Measurements from ENCODE around the gene GLE1. TPM values are rescaled to one million over a fixed set of nuclear protein-coding genes. Genes with fewer than 3 reads are reported as not detected.

The GLE1 gene
- total and polyA plus RNA-seq, 2 donors from 2014 or later, result 15.6 to 22.8 TPM

GRCh38 chr9:128553728-128554127 is 49.2 kb downstream of the GLE1 start:
- peak overlapping the region; percentile 68 to 93 for H3K27ac ChIP-seq (ENCODE audit: low read depth in 2 of 2, low read length in 2 of 2)
- FAIRE-seq (no peak), DNase-seq (peak in 2 of 5 donors; percentile 50 to 75)
- H3K4me3 ChIP-seq (ENCODE audit: low read length in 3 of 3), result peak overlapping the region; percentile 79 to 96 (median 89)
- H3K4me1 ChIP-seq (ENCODE audit: control insufficient read depth in 2 of 3, insufficient read depth in 2 of 3, low read depth in 1 of 3, low read length in 3 of 3), result peaks cover 13 to 36% (median 36%) of the 10 kb centered on the region in 3 donors
- TF ChIP-seq, protein P1, sequence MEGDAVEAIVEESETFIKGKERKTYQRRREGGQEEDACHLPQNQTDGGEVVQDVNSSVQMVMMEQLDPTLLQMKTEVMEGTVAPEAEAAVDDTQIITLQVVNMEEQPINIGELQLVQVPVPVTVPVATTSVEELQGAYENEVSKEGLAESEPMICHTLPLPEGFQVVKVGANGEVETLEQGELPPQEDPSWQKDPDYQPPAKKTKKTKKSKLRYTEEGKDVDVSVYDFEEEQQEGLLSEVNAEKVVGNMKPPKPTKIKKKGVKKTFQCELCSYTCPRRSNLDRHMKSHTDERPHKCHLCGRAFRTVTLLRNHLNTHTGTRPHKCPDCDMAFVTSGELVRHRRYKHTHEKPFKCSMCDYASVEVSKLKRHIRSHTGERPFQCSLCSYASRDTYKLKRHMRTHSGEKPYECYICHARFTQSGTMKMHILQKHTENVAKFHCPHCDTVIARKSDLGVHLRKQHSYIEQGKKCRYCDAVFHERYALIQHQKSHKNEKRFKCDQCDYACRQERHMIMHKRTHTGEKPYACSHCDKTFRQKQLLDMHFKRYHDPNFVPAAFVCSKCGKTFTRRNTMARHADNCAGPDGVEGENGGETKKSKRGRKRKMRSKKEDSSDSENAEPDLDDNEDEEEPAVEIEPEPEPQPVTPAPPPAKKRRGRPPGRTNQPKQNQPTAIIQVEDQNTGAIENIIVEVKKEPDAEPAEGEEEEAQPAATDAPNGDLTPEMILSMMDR (IDR thresholded peaks at IDR 0.05; ENCODE audit: borderline replicate concordance, extremely low read depth, insufficient read depth), result no peak
- no peaks in the 10 kb centered on the region for H3K27me3 ChIP-seq (ENCODE audit: control insufficient read depth, insufficient read depth, low read length)
- no peaks in the 10 kb centered on the region for H3K36me3 ChIP-seq (ENCODE audit: control insufficient read depth in 2 of 3, insufficient read depth in 3 of 3, low read length in 3 of 3)
- intact Hi-C loops (cut with DNase I), result no loop called here
- H3K9me3 ChIP-seq (ENCODE audit: control insufficient read depth in 2 of 3, insufficient read depth in 1 of 3, low read length in 3 of 3), result no peaks in the 10 kb centered on the region
- peak overlapping the region; percentile 74 to 90 (median 86) for H3K9ac ChIP-seq (ENCODE audit: low read length in 3 of 3)

DNA sequence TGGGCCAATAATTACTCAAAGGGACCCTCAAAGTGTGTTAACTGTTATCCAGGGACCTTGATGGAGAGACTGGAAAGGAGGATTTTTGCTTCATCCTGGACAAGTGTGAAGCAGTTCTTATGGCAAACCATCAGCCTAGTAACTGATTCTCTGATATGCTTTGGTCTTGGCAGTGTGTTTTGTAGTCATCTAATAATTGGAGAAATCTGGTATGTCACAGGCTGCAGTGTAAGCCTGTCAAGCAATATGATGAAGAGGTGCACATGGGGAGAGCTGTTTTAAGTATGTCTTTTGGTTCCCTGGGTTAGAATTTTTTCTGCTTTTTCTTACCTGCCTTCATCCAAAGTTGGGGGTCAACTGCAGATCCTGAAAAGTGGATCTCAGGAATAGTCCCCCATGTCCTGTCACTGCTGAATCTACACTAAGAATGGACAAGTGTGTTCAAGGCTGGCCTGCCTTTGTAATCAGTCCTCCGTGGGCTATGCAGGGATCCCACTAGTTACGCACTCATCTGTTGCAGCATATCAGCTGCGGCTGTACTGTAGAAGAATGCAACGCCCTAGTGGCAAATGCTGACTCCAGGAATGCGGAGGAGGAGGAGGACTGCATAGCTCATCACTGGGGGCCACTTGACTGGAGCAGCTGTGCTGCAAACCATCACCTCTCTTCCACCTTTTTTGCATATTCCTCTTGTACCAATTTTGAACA is 49.8 kb downstream of the GLE1 start:
- H3K27ac ChIP-seq (ENCODE audit: low read depth in 2 of 2, low read length in 2 of 2), result peak overlapping the region; percentile 44 to 68
- H3K36me3 ChIP-seq (ENCODE audit: control insufficient read depth in 2 of 3, insufficient read depth in 3 of 3, low read length in 3 of 3), result no peaks in the 10 kb centered on the region
- peak overlapping the region; percentile 50 to 90 (median 74) for H3K9ac ChIP-seq (ENCODE audit: low read length in 3 of 3)
- H3K4me3 ChIP-seq (ENCODE audit: low read length in 3 of 3), result peak overlapping the region; percentile 79 to 96 (median 89)
- H3K27me3 ChIP-seq (ENCODE audit: control insufficient read depth, insufficient read depth, low read length), result no peaks in the 10 kb centered on the region
- peaks cover 13 to 42% (median 41%) of the 10 kb centered on the region in 3 donors for H3K4me1 ChIP-seq (ENCODE audit: control insufficient read depth in 2 of 3, insufficient read depth in 2 of 3, low read depth in 1 of 3, low read length in 3 of 3)
- intact Hi-C loops (cut with DNase I), result no loop called here
- TF ChIP-seq, protein P1 (IDR thresholded peaks at IDR 0.05; ENCODE audit: borderline replicate concordance, extremely low read depth, insufficient read depth), result no peak
- DNase-seq (peak in 4 of 5 donors; percentile 87 to 95 (median 90)), FAIRE-seq (no peak)
- H3K9me3 ChIP-seq (ENCODE audit: control insufficient read depth in 2 of 3, insufficient read depth in 1 of 3, low read length in 3 of 3), result no peaks in the 10 kb centered on the region

- FAIRE-seq (no peak), DNase-seq (peak in 3 of 5 donors; percentile 32 to 89 (median 80))
- peak overlapping the region in 1 of 3 donors; percentile 10 for H3K4me3 ChIP-seq (ENCODE audit: low read length in 3 of 3)
- intact Hi-C loops (cut with DNase I), result no loop called here
- H3K4me1 ChIP-seq (ENCODE audit: control insufficient read depth in 2 of 3, insufficient read depth in 2 of 3, low read depth in 1 of 3, low read length in 3 of 3), result peaks cover 13 to 42% (median 39%) of the 10 kb centered on the region in 3 donors
- peak overlapping the region; percentile 44 to 68 for H3K27ac ChIP-seq (ENCODE audit: low read depth in 2 of 2, low read length in 2 of 2)
- no peaks in the 10 kb centered on the region for H3K27me3 ChIP-seq (ENCODE audit: control insufficient read depth, insufficient read depth, low read length)
- TF ChIP-seq, protein P1 (IDR thresholded peaks at IDR 0.05; ENCODE audit: borderline replicate concordance, extremely low read depth, insufficient read depth), result no peak
- H3K9me3 ChIP-seq (ENCODE audit: control insufficient read depth in 2 of 3, insufficient read depth in 1 of 3, low read length in 3 of 3), result no peaks in the 10 kb centered on the region
- H3K9ac ChIP-seq (ENCODE audit: low read length in 3 of 3), result peak overlapping the region in 1 of 3 donors; percentile 90
- no peaks in the 10 kb centered on the region for H3K36me3 ChIP-seq (ENCODE audit: control insufficient read depth in 2 of 3, insufficient read depth in 3 of 3, low read length in 3 of 3)
Observed at GRCh38 chr9:128555180-128555721, 50.7 kb downstream of the GLE1 start.
